HCT116 (cell line): ENCODE measurements around the gene PLCD1. TPM values are rescaled to one million over a fixed set of nuclear protein-coding genes. Genes with fewer than 3 reads are reported as not detected.

Source experiments
- ATAC-seq: fragments of 200-7000 bp; cut with Tn5 transposase; 2 replicates; pipeline ENCODE4 v1.9.1; 2020; ENCODE audit warnings: mild to moderate bottlenecking, moderate library complexity
- BruUV-seq: library from RNA; stranded (reverse); fragments of 400-500 nt; replicated peaks from 2 replicates; lab custom pipeline; 2021; lab: Mats Ljungman, UMichigan
- CTCF ChIA-PET: fragments of 300-600 bp; sonication (Branson Sonifier 250); formaldehyde crosslinking; loops from one replicate; lab custom pipeline; 2021; ENCODE audit warnings: antibody characterized with exemption; lab: Charles Lee
- POLR2A ChIA-PET: fragments of 300-600, 350-600 bp; sonication (Branson Sonifier 250); formaldehyde crosslinking; loops from one replicate; lab custom pipeline; 2021; ENCODE audit warnings: antibody characterized with exemption; lab: Charles Lee
- RAD21 ChIA-PET, 2 experiments: fragments of 300-600 bp; sonication (Branson Sonifier 250); formaldehyde crosslinking; loops; one replicate each; lab custom pipeline; 2023; ENCODE audit warnings: low total read pairs in 2 of 2; ENCODE audit not compliant: uncharacterized antibody in 2 of 2, unreplicated experiment in 2 of 2, low non-redundant PET in 1 of 2; lab: Charles Lee
- DNase-seq: peaks from one replicate; pipeline ENCODE4 v3.0.0-alpha.2; 2010; ENCODE audit warnings: low read depth, low spot score
- H2AFZ ChIP-seq: fragments of 200-600 bp; shearing (Covaris generic), sonication (generic); 2 replicates; pipeline ENCODE4 v1.6.1; 2017; ENCODE audit warnings: low read depth, mixed run types, mixed read lengths, antibody characterized with exemption, low read length; ENCODE audit not compliant: poor library complexity, severe bottlenecking
- H3K27ac ChIP-seq: 2 replicates; pipeline ENCODE4 v1.5.1; 2012; ENCODE audit warnings: low read depth, low read length
- H3K27me3 ChIP-seq: fragments of 200-600 bp; sonication (generic); 2 replicates; pipeline ENCODE4 v1.6.1; 2016; ENCODE audit warnings: mixed run types, low read length, mixed read lengths; ENCODE audit not compliant: insufficient read depth
- H3K36me3 ChIP-seq, 2 experiments: fragments of 200-500 bp in 1 of 2; fragments of 200-600 bp in 1 of 2; sonication (Bioruptor generic) in 1 of 2; sonication (generic) in 1 of 2; 2 replicates each; pipeline versions ENCODE4 v1.5.1 to v1.6.1; 2014 to 2016; ENCODE audit warnings: low read length in 2 of 2, inconsistent platforms in 1 of 2, mixed read lengths in 1 of 2, mixed run types in 1 of 2; ENCODE audit not compliant: insufficient read depth in 2 of 2, control insufficient read depth in 1 of 2
- H3K4me1 ChIP-seq, 2 experiments: fragments of 200-600 bp in 1 of 2; sonication (generic) in 1 of 2; 2 replicates each; pipeline versions ENCODE4 v1.5.1 to v1.6.1; 2012 to 2017; ENCODE audit warnings: low read length in 2 of 2, inconsistent platforms in 1 of 2, mild to moderate bottlenecking in 1 of 2, mixed read lengths in 1 of 2, mixed run types in 1 of 2, moderate library complexity in 1 of 2; ENCODE audit not compliant: insufficient read depth in 2 of 2, control insufficient read depth in 1 of 2
- H3K4me2 ChIP-seq: fragments of 200-600 bp; sonication (generic); 2 replicates; pipeline ENCODE4 v1.6.1; 2017; ENCODE audit warnings: mixed run types, low read length, mixed read lengths
- H3K4me3 ChIP-seq, 2 experiments: fragments of 200-600 bp in 1 of 2; sonication (generic) in 1 of 2; replicated peaks in 1 of 2; 2 replicates each; pipeline ENCODE4 v1.5.1; 2011 to 2016; ENCODE audit warnings: low read length in 2 of 2, control low read depth in 1 of 2, low read depth in 1 of 2, mild to moderate bottlenecking in 1 of 2, mixed read lengths in 1 of 2, mixed run types in 1 of 2
- H3K79me2 ChIP-seq: fragments of 200-600 bp; sonication (generic); 2 replicates; pipeline ENCODE4 v1.6.1; 2017; ENCODE audit warnings: mild to moderate bottlenecking, mixed run types, low read length, moderate library complexity, mixed read lengths; ENCODE audit not compliant: insufficient read depth
- H3K9ac ChIP-seq: fragments of 200-600 bp; sonication (generic); 2 replicates; pipeline ENCODE4 v1.6.1; 2016; ENCODE audit warnings: low read length, mixed read lengths
- H3K9me2 ChIP-seq: fragments of 200-600 bp; sonication (generic), shearing (Covaris generic); 2 replicates; pipeline ENCODE4 v1.6.1; 2017; ENCODE audit warnings: mixed run types, mild to moderate bottlenecking, moderate library complexity; ENCODE audit not compliant: insufficient read depth
- H3K9me3 ChIP-seq, 2 experiments: fragments of 200-500 bp in 1 of 2; fragments of 200-600 bp in 1 of 2; sonication (Bioruptor generic) in 1 of 2; sonication (generic) in 1 of 2; 2 replicates each; pipeline ENCODE4 v1.6.1; 2014 to 2017; ENCODE audit warnings: low read length in 2 of 2, mixed read lengths in 2 of 2, inconsistent platforms in 1 of 2, low read depth in 1 of 2, mild to moderate bottlenecking in 1 of 2, mixed run types in 1 of 2, moderate library complexity in 1 of 2; ENCODE audit not compliant: control insufficient read depth in 1 of 2, insufficient read depth in 1 of 2
- H4K20me1 ChIP-seq: fragments of 200-600 bp; sonication (generic), shearing (Covaris generic); 2 replicates; pipeline ENCODE4 v1.6.1; 2017; ENCODE audit warnings: mixed run types, mild to moderate bottlenecking, moderate library complexity; ENCODE audit not compliant: insufficient read depth
- CBX3 ChIP-seq: IDR thresholded peaks from 2 replicates; pipeline ENCODE4 v1.6.1; 2012; ENCODE audit warnings: low read depth
- CTCF ChIP-seq, 3 experiments: fragments of 200-600 bp in 1 of 3; sonication (generic) in 1 of 3; IDR thresholded peaks in 2 of 3; conservative IDR thresholded peaks in 1 of 3; 2 replicates each; pipeline ENCODE4 v1.5.1; 2012 to 2017; ENCODE audit warnings: low read depth in 2 of 3, low read length in 2 of 3, antibody characterized with exemption in 1 of 3, borderline replicate concordance in 1 of 3, control low read depth in 1 of 3, mild to moderate bottlenecking in 1 of 3, mixed read lengths in 1 of 3, mixed run types in 1 of 3, moderate library complexity in 1 of 3; ENCODE audit not compliant: insufficient read depth in 1 of 3
- EZH2phosphoT487 ChIP-seq: fragments of 200-600 bp; IDR thresholded peaks from 2 replicates; pipeline ENCODE4 v1.6.1; 2018; ENCODE audit warnings: antibody characterized with exemption, borderline replicate concordance
- FOSL1 ChIP-seq: IDR thresholded peaks from 2 replicates; pipeline ENCODE4 v1.6.1; 2012; ENCODE audit warnings: low read depth
- MAX ChIP-seq: IDR thresholded peaks from 2 replicates; pipeline ENCODE4 v1.6.1; 2012
- POLR2A ChIP-seq: IDR thresholded peaks from 2 replicates; pipeline ENCODE4 v1.7.0; 2011; ENCODE audit warnings: borderline replicate concordance; ENCODE audit not compliant: insufficient read depth, insufficient read length; ENCODE audit errors: extremely low read depth
- POLR2AphosphoS5 ChIP-seq: IDR thresholded peaks from 2 replicates; pipeline ENCODE4 v1.6.1; 2011; ENCODE audit warnings: mild to moderate bottlenecking, low read depth, low read length, moderate library complexity
- RAD21 ChIP-seq: IDR thresholded peaks from 2 replicates; pipeline ENCODE4 v1.6.1; 2012; ENCODE audit warnings: low read depth, mild to moderate bottlenecking
- SIN3A ChIP-seq: IDR thresholded peaks from 2 replicates; pipeline ENCODE4 v1.6.1; 2012; ENCODE audit warnings: low read depth
- SP1 ChIP-seq: IDR thresholded peaks from 2 replicates; pipeline ENCODE4 v1.6.1; 2012; ENCODE audit warnings: low read depth
- SRF ChIP-seq: IDR thresholded peaks from 2 replicates; pipeline ENCODE4 v1.6.1; 2012; ENCODE audit warnings: low read depth
- intact Hi-C: fragments of 100-400 bp; cut with micrococcal nuclease; formaldehyde crosslinking; loops from 2 replicates; pipeline ENCODE4 v1.10.0; 2022
- total RNA-seq: library from RNA; stranded (reverse); gene quantifications from one replicate; pipeline ENCODE4 v1.2.1, GENCODE V29; 2021; ENCODE audit not compliant: unreplicated experiment

The PLCD1 gene
- total RNA-seq, 1 experiment from 2014 or later = 15.9 TPM

GRCh38 chr3:38031022-38031994, 1.9 kb upstream of the PLCD1 start:
- Histone ChIP-seq H3K4me3 (peak overlapping the region in 1 of 2 experiments; percentile 40; a peak in 1 of 4 replicates), H3K79me2 (no peaks in the 10 kb centered on the region), H3K36me3 (no peaks in the 10 kb centered on the region), H3K27me3 (no peaks in the 10 kb centered on the region), H3K9me2 (no peaks in the 10 kb centered on the region), H3K4me1 (peaks cover 21 to 33% of the 10 kb centered on the region in 2 experiments), H3K9ac (peak overlapping the region; percentile 45), H3K27ac (peak overlapping the region; percentile 35), H2AFZ (peak overlapping the region; percentile 64), H3K4me2 (peak overlapping the region; percentile 76), H3K9me3 (no peaks in the 10 kb centered on the region), H4K20me1 (no peaks in the 10 kb centered on the region)
- DNase-seq = peak; percentile 31
- no TSS peak for BruUV-seq
- ATAC-seq = peak; percentile 83
- ChIA-PET RAD21 (no interaction called here), CTCF (no interaction called here), POLR2A (no interaction called here)
- intact Hi-C loops = no loop called here
- TF ChIP-seq EZH2phosphoT487 (no peak), POLR2AphosphoS5 (peak; percentile 59)

- H2AFZ ChIP-seq = peak overlapping the region; percentile 64
- peak overlapping the region; percentile 30 to 41 for H3K4me3 ChIP-seq
- no peaks in the 10 kb centered on the region for H3K9me2 ChIP-seq
- RAD21 ChIA-PET = no interaction called here
- H3K36me3 ChIP-seq = no peaks in the 10 kb centered on the region
- CTCF ChIA-PET = no interaction called here
- TF ChIP-seq CBX3 = no peak
- TF ChIP-seq SP1 = no peak
- TF ChIP-seq MAX = no peak
- no peak for TF ChIP-seq SRF
- TF ChIP-seq POLR2AphosphoS5 = no peak
- TF ChIP-seq CTCF (IDR thresholded peaks at IDR 0.05 in 2 of 3, conservative IDR thresholded peaks at IDR 0.05 in 1 of 3; ENCODE audit: borderline replicate concordance in 1 of 3, insufficient read depth in 1 of 3, low read depth in 2 of 3, low read length in 2 of 3) = no peak
- TF ChIP-seq POLR2A = no peak
- TF ChIP-seq FOSL1 = no peak
- TF ChIP-seq RAD21 = no peak
- no peak for TF ChIP-seq SIN3A
- no peak for DNase-seq
- POLR2A ChIA-PET = interaction anchor here (0.7 kb wide), 1 partner anchor 108 kb away, joined by 3 read pairs; no protein-coding TSS in a partner anchor
- H3K4me1 ChIP-seq = peaks cover 29 to 42% of the 10 kb centered on the region in 2 experiments
- H3K9ac ChIP-seq = peak overlapping the region; percentile 45
- intact Hi-C loops = no loop called here
- no peaks in the 10 kb centered on the region for H3K79me2 ChIP-seq
- H3K4me2 ChIP-seq = peak overlapping the region; percentile 76
- H4K20me1 ChIP-seq = no peaks in the 10 kb centered on the region
- peak; percentile 28; the same call in 1 of the 2 replicates for ATAC-seq
- H3K27ac ChIP-seq = peak overlapping the region; percentile 35
- no TSS peak for BruUV-seq
- no peaks in the 10 kb centered on the region for H3K9me3 ChIP-seq
- H3K27me3 ChIP-seq = no peaks in the 10 kb centered on the region
These were observed 932 bp upstream of the PLCD1 start for GRCh38 chr3:38030126-38031021.
